COLO829 (cell line): ENCODE data around the gene AKAP14.
A peak's percentile ranks its signal among the peaks of the same experiment; 100 is the strongest.
"Not testable (repeated sequence)": the region's sequence is repeated elsewhere in the genome, so short reads cannot be mapped to it uniquely, and the experiment has no call there.

ENCODE experiments used
- DNase-seq: peaks from one replicate; pipeline ENCODE4 v3.0.0; 2012; ENCODE audit warnings: low spot score

Gene AKAP14

GRCh38 chrX:119895843-119896326 is at the start of gene AKAP14:
TSS of gene AKAP14 (plus strand) at chrX:119895893. CDS start at chrX:119903224, 7,331 bp downstream.
- DNase-seq, result no peak

GRCh38 chrX:119852382-119853353 is 43.0 kb upstream of the AKAP14 start, which contains the start of gene UPF3B:
TSS of gene UPF3B (minus strand) at chrX:119852963. CDS start at chrX:119852928, 35 bp downstream.
- peak; percentile 97 for DNase-seq

- DNase-seq, result no peak
Measured at GRCh38 chrX:119853444-119853843, 42.2 kb upstream of the AKAP14 start.

- DNase-seq, result no peak
Measured at GRCh38 chrX:119870626-119871131, 25.0 kb upstream of the AKAP14 start.

GRCh38 chrX:119871245-119871598 is 24.5 kb upstream of the AKAP14 start:
- DNase-seq, result no peak

GRCh38 chrX:119871599-119872395 is 23.9 kb upstream of the AKAP14 start, which contains the start of the genes NDUFA1 and RNF113A:
TSS of gene NDUFA1 (plus strand) at chrX:119871832. CDS start at chrX:119871912, 80 bp downstream.
TSS of gene RNF113A (minus strand) at chrX:119871733. CDS start at chrX:119871613, 120 bp downstream.
- peak; percentile 76 for DNase-seq

- DNase-seq, result no peak
Measured at GRCh38 chrX:119878740-119879139, 17.0 kb upstream of the AKAP14 start.

- no peak for DNase-seq
Measured at GRCh38 chrX:119880076-119880475, 15.6 kb upstream of the AKAP14 start.

- peak; percentile 53 for DNase-seq
Measured at GRCh38 chrX:119880552-119881437, 14.9 kb upstream of the AKAP14 start.

GRCh38 chrX:119885554-119886428 is 9.9 kb upstream of the AKAP14 start:
- peak; percentile 52 for DNase-seq

GRCh38 chrX:119887721-119888425 is 7.8 kb upstream of the AKAP14 start:
- DNase-seq, result peak; percentile 31

GRCh38 chrX:119890626-119891025 is 5.1 kb upstream of the AKAP14 start:
- not testable (repeated sequence) for DNase-seq

- DNase-seq, result not testable (repeated sequence)
Measured at GRCh38 chrX:119891961-119892692, 3.6 kb upstream of the AKAP14 start.

GRCh38 chrX:119899125-119899524 is 3.4 kb downstream of the AKAP14 start:
- DNase-seq, result no peak

- DNase-seq, result no peak
Measured at GRCh38 chrX:119900976-119901375, 5.3 kb downstream of the AKAP14 start.

- DNase-seq, result no peak
Measured at GRCh38 chrX:119916310-119916709, 20.6 kb downstream of the AKAP14 start.

- DNase-seq, result no peak
Measured at GRCh38 chrX:119917877-119918276, 22.2 kb downstream of the AKAP14 start.

GRCh38 chrX:119919835-119920585 is 24.3 kb downstream of the AKAP14 start:
- DNase-seq, result no peak
